Right ventricle myocardium superior (tissue), 1 donor: ENCODE measurements around the gene ROPN1. TPM values are rescaled to one million over a fixed set of nuclear protein-coding genes. Genes with fewer than 3 reads are reported as not detected.

Source experiments
- ATAC-seq: fragments of 200-7000 bp; cut with Tn5 transposase; one replicate; pipeline ENCODE4 v1.9.1; 2020; ENCODE audit warnings: mild to moderate bottlenecking; ENCODE audit not compliant: poor library complexity
- DNase-seq: peaks from one replicate; pipeline ENCODE4 v3.0.0-alpha.2; 2020
- intact Hi-C: fragments of 100-400 bp; cut with DNase I; formaldehyde crosslinking; loops from one replicate; pipeline ENCODE4 v1.11.2; 2022
- total RNA-seq: library from RNA; stranded (reverse); fragmentation: NEBNext Ultra II Directional; extraction: Animal tissue kit (Norgen Biotek cat#: 25700); gene quantifications from one replicate; pipeline ENCODE4 v1.2.1, GENCODE V29; 2021
- donor health status: DM: no; HTN: yes; CAD: no; lungs with severe emphysema.

The ROPN1 gene
- total RNA-seq, 1 donor from 2014 or later, result not detected

GRCh38 chr3:123960781-123961507 lies 31.0 kb downstream of the ROPN1 start, which contains the start of gene CCDC14:
Gene CCDC14 (minus strand): TSS chr3:123961229. CDS start chr3:123961173, 56 bp downstream.
- DNase-seq (peak; percentile 95), ATAC-seq (peak; percentile 99)
- intact Hi-C loops, result no loop called here

- no peak for ATAC-seq
- intact Hi-C loops, result no loop called here
- DNase-seq, result no peak
These were observed 38.2 kb downstream of the ROPN1 start for GRCh38 chr3:123953735-123954134.

DNA sequence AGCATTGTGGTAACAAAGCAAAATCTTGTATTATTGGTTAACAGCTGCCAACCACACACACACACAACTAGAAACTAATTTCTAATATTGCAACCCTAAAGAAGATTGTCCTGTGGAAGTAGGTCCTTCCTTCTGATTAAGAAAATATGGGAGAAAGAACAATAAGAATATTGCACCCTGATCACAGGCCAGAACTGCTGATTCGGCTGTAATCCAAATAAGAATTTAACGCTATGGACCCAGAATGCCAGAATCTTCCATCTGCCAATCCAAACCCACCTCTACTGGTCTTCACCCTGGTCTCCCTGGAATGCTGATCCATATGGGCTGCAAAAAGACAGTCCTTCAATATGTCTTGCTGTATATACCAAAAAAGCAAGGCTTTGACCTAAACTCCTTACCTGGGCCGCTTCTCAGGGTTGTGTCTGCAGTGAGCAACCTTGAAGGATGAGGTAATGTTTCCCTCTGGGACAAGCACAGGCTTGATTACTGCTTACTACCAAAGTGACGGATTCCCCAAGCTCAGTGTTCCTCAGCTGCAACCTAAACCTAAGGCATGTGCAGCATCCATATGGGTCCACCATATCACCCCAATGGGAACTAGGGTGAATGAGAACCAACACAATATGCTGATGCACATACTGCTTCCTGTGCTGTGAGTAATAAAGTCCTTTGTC lies 38.9 kb downstream of the ROPN1 start:
- DNase-seq (no peak), ATAC-seq (no peak)
- intact Hi-C loops, result no loop called here

- ATAC-seq (no peak), DNase-seq (no peak)
- intact Hi-C loops, result no loop called here
These were observed 40.1 kb downstream of the ROPN1 start for GRCh38 chr3:123951522-123952447.

DNA sequence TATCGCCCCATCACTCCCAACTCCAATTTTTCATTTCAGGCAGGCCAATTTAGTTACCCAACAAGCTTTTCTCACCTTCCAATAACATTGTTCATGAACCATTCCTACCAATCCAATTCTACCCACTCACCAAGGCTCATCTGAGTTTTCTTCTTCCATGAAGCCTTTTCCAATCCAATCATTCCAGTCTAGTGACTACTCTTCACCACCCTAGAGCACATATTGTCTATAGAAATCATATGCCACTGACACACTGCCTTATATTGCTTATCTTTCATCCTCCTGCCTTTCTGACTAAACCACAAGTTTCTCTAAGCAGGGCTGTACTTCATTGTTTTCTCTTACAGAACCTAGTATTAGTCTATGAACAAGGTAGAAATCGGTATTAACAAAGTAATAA lies 42.3 kb downstream of the ROPN1 start:
- no peak for ATAC-seq
- intact Hi-C loops, result no loop called here
- no peak for DNase-seq

DNA sequence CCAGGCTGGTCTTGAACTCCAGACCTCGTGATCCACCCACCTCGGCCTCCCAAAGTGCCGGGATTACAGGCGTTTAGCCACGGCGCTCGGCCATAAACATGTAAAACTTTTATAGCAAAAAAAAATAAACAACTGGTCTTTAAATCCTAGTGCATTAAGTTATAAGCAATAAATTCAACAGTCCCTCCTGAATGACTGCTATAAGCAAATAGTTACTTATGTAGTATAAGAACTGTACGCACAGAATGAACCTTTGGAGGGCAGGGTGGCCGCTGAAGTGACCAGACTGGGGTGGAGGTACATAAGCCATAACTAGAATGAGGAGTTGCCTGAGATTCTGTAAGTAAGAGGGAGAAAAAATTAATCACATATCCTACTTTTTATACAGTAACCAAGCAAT lies 43.5 kb downstream of the ROPN1 start:
- intact Hi-C loops, result no loop called here
- no peak for DNase-seq
- ATAC-seq, result no peak

DNA sequence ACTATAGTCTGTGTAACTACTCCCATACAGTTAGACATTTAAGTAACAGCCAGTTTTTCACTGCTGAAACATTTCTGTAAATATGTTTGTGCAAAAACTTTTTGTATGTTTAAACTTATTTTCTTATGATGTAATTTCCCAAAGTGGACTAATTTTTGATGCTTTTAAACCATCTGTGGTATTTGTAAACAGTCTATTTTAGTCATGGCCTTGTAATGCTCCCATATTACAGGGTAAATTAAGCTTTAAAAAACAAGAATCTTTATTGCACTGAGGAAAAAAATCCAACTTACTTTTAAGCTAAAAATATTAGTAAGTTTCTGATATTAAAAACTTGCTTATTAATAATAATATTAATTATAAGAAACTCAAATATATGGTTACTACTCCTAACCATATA lies 44.4 kb downstream of the ROPN1 start:
- intact Hi-C loops, result no loop called here
- ATAC-seq (no peak), DNase-seq (no peak)

- no peak for ATAC-seq
- intact Hi-C loops, result no loop called here
- DNase-seq, result no peak
These were observed 50.4 kb downstream of the ROPN1 start for GRCh38 chr3:123941542-123941941.

DNA sequence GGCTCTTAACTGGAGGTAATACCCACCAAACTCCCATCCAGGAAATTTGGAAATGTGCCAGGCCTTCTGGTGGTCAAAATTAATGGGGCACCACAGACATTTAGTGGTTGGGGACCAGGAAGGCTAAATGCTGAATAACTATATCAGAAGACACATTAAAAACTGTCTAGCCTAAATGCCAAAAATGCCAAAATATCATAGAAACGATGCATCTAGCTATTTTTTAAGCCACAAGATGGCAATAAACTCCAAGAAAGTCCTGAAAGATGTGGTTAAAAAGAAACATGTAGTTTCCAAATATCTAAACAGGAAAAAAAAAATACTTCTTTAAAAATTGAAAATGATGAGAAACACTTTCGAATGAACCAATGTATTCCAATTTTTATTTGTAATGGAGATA lies 50.8 kb downstream of the ROPN1 start:
- intact Hi-C loops, result no loop called here
- ATAC-seq, result no peak

DNA sequence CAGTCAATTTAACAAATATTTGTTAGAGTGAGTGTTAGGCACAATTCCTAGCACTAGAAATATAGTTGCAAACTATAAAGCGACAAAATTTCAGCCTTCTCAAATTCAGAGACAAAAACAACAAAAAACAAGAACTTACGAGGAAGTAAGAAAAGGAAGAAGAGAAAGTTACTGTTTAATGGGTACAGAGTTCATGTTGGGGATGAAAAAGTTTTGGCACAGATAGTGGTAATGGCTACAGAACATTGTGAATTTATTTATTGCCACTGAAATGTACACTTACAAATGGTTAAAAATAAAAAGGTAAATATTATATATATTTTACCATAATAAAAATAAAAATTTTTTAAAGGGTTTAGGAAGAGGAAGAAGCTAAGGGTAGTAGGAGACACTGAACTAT lies 52.2 kb downstream of the ROPN1 start:
- no peak for ATAC-seq
- intact Hi-C loops, result no loop called here
- DNase-seq, result no peak

More for the DNA sequence above, 50.8 kb downstream of the ROPN1 start:
- no peak for DNase-seq

- ATAC-seq (no peak), DNase-seq (no peak)
- intact Hi-C loops, result no loop called here
These were observed 55.5 kb downstream of the ROPN1 start for GRCh38 chr3:123936400-123936799.

DNA sequence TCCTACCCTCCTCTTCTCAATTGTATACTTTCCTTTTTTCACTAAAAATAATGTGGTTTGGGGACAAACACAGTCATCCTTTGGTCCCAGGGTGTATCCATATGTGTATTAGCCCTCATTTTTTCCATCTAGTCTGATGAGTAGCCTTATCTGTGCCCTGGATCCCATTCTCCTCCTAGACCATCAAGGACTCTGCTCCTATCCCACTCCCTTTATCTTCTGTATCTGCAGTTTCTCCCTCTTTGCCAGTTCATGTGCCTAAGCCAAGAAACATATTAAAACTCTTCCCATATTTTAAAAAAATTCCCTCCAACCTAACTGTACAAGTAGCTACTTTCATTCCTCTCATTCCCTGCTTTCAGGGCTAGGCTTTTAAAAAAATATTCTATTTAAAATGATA lies 56.1 kb downstream of the ROPN1 start:
- ATAC-seq, result no peak
- intact Hi-C loops, result no loop called here
- DNase-seq, result no peak

DNA sequence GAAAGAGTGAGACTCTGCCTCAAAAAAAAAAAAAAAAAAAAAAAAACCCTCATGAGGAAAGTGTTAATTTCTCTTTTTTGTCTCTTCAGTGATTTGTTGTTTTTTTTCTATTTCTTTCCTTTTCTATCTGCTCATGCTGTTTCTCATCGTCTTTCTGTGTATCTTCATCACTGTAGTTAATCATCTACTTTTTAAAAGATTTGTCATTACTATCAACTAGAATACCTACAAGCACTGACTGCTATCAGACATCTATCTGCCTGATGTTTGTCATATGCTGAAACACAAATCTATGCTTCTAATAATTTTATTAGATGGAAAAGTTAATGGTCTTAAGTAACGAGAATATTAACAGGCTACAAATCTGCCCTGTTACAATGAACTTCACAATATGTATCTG lies 57.7 kb downstream of the ROPN1 start:
- intact Hi-C loops, result no loop called here
- no peak for ATAC-seq

DNA sequence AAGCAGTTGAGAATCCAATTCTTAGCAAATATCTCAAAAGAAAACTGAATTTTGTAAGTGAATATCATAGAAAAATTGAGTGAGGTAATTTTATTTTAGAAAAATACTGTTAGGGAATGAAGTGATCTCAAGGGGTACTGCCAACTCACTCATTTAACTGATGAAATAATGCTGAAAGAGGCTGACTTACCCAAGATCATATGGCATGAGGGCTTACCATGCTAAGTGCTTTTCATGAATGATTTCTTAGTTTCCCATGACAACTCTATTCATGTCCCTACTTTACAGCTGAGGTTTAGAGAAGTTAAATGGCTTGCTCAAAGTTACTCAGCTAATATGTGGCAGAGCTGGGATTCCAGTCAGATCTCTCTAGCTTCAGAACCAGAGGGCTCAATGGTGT lies 61.5 kb downstream of the ROPN1 start:
- ATAC-seq (no peak), DNase-seq (no peak)
- intact Hi-C loops, result no loop called here

More for the DNA sequence above, 57.7 kb downstream of the ROPN1 start:
- no peak for DNase-seq

DNA sequence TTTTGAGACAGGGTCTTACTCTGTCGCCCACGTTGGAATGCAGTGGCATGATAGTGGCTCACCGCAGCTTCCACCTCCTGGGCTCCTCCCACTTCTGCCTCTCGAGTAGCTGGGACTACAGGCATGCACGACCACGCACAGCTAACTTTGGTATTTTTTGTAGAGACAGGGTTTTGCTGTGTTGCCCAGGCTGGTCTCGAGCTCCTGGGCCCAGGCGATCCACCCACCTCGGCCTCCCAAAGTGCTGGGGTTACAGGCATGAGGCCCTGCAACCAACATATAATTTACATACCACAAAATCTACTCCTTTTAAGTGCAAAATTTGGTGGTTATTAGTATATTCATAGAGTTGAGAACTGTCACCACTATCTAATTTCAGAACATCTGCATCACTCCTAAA lies 62.6 kb downstream of the ROPN1 start:
- DNase-seq (no peak), ATAC-seq (no peak)
- intact Hi-C loops, result no loop called here

DNA sequence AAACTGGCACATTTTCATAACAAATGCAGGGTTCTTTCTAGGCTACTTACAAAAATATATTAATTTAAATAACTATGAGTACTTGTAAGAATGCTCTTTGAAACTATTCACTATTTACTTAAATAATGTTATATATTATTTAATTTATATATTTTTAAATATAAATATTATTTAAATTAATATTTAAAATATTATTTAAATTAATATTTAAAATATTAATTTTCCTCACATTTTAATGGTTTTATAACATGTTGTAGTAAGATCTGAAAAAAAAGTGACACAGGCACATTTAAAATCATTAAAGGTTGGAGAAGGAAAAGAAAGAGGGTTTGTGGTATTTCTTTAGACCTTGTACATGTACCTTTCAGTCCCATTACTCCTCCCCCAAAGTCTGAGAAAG lies 65.5 kb downstream of the ROPN1 start:
- no peak for DNase-seq
- intact Hi-C loops, result no loop called here
- ATAC-seq, result no peak

DNA sequence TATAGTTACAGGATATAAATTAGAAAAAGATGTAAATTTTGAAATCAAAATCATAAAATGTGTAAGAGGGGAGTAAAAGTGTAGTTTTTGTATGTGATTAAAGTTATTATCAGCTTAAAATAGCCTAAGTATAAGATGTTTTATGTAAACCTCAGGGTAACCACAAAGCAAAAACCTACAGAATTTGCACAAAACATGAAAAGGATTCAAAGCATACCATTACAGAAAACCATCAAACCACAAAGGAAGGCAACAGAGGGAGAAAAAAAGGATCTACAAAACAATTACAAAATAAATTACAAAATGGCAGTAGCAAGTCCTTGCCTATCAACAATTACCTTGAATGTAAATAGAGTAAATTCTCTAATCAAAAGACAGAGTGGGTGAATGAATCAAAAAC lies 71.1 kb downstream of the ROPN1 start:
- DNase-seq (no peak), ATAC-seq (no peak)
- intact Hi-C loops, result no loop called here

- intact Hi-C loops, result no loop called here
- no peak for DNase-seq
- ATAC-seq, result no peak
These were observed 71.5 kb downstream of the ROPN1 start for GRCh38 chr3:123920383-123920782.

GRCh38 chr3:123919353-123919752 lies 72.6 kb downstream of the ROPN1 start:
- ATAC-seq, result no peak
- intact Hi-C loops, result no loop called here
- no peak for DNase-seq
